ENCODE data around the gene DUSP2. TPM values are rescaled to one million over a fixed set of nuclear protein-coding genes. Genes with fewer than 3 reads are reported as not detected.
"Not testable (repeated sequence)": the region's sequence is repeated elsewhere in the genome, so short reads cannot be mapped to it uniquely, and the experiment has no call there.

Gene DUSP2
- total RNA-seq, 1 experiment from 2014 or later = 21.1 TPM

- no peak for DNase-seq (ENCODE audit: low read depth)
Measured at GRCh38 chr2:96147593-96148201, 2.5 kb upstream of the DUSP2 start.

- DNase-seq (ENCODE audit: low read depth) = peak; percentile 75
Measured at GRCh38 chr2:96146881-96147592, 1.8 kb upstream of the DUSP2 start.

- peak; percentile 63 for DNase-seq (ENCODE audit: low read depth)
Measured at GRCh38 chr2:96146153-96146880, 1.1 kb upstream of the DUSP2 start.

- no peak for DNase-seq (ENCODE audit: low read depth)
Measured at GRCh38 chr2:96145848-96146152, 560 bp upstream of the DUSP2 start.

GRCh38 chr2:96144481-96145035, 682 bp downstream of the DUSP2 start:
- no peak for DNase-seq (ENCODE audit: low read depth)

- no peak for DNase-seq (ENCODE audit: low read depth)
Measured at GRCh38 chr2:96143848-96144480, 1.3 kb downstream of the DUSP2 start.

- no peak for DNase-seq (ENCODE audit: low read depth)
Measured at GRCh38 chr2:96143231-96143847, 1.9 kb downstream of the DUSP2 start.

GRCh38 chr2:96142217-96143113, 2.8 kb downstream of the DUSP2 start:
- DNase-seq (ENCODE audit: low read depth) = peak; percentile 28

GRCh38 chr2:96141624-96141967, 3.6 kb downstream of the DUSP2 start:
- not testable (repeated sequence) for DNase-seq (ENCODE audit: low read depth)

- DNase-seq (ENCODE audit: low read depth) = no peak
Measured at GRCh38 chr2:96140941-96141623, 4.2 kb downstream of the DUSP2 start.

GRCh38 chr2:96139181-96139758, 6.0 kb downstream of the DUSP2 start:
- DNase-seq (ENCODE audit: low read depth) = no peak

GRCh38 chr2:96138179-96139145, 6.8 kb downstream of the DUSP2 start, which contains the start of gene ASTL:
ASTL (minus strand) TSS chr2:96138502; CDS start chr2:96138436, 66 bp downstream.
- DNase-seq (ENCODE audit: low read depth) = peak; percentile 45

GRCh38 chr2:96137321-96138178, 7.7 kb downstream of the DUSP2 start:
- no peak for DNase-seq (ENCODE audit: low read depth)

- no peak for DNase-seq (ENCODE audit: low read depth)
Measured at GRCh38 chr2:96136129-96136720, 9.0 kb downstream of the DUSP2 start.

- DNase-seq (ENCODE audit: low read depth) = no peak
Measured at GRCh38 chr2:96135621-96136020, 9.6 kb downstream of the DUSP2 start.

GRCh38 chr2:96135171-96135570, 10.1 kb downstream of the DUSP2 start:
- no peak for DNase-seq (ENCODE audit: low read depth)

- no peak for DNase-seq (ENCODE audit: low read depth)
Measured at GRCh38 chr2:96134421-96134820, 10.8 kb downstream of the DUSP2 start.

Data from Daoy (cell line).